M059J (cell line): ENCODE data around the gene IGSF22. TPM values are rescaled to one million over a fixed set of nuclear protein-coding genes. Genes with fewer than 3 reads are reported as not detected.
A peak's percentile ranks its signal among the peaks of the same experiment; 100 is the strongest.

ENCODE experiments used
- DNase-seq: peaks from one replicate; pipeline ENCODE4 v3.0.0-alpha.2; 2012; ENCODE audit warnings: low read depth
- total RNA-seq: library from RNA; depleted of rRNA; stranded (reverse); fragments of >200 nt; shearing (Covaris generic); gene quantifications from 2 replicates; pipeline ENCODE4 v1.2.3, GENCODE V29; 2014

IGSF22 gene
- total RNA-seq, 1 experiment from 2014 or later: not detected

- no peak for DNase-seq
Observed at GRCh38 chr11:18713646-18714442, 12.1 kb downstream of the IGSF22 start.

GRCh38 chr11:18710545-18710944 is 15.4 kb downstream of the IGSF22 start:
- DNase-seq: no peak

- no peak for DNase-seq
Observed at GRCh38 chr11:18709414-18709813, 16.6 kb downstream of the IGSF22 start.

GRCh38 chr11:18707811-18708340 is 18.1 kb downstream of the IGSF22 start:
- no peak for DNase-seq

GRCh38 chr11:18706330-18707243 is 19.4 kb downstream of the IGSF22 start:
- no peak for DNase-seq

- DNase-seq: no peak
Observed at GRCh38 chr11:18705651-18706281, 20.2 kb downstream of the IGSF22 start.

GRCh38 chr11:18704698-18705097 is 21.3 kb downstream of the IGSF22 start:
- no peak for DNase-seq

- no peak for DNase-seq
Observed at GRCh38 chr11:18704045-18704645, 21.8 kb downstream of the IGSF22 start.

- no peak for DNase-seq
Observed at GRCh38 chr11:18703001-18703763, 22.8 kb downstream of the IGSF22 start.

- no peak for DNase-seq
Observed at GRCh38 chr11:18701614-18702216, 24.3 kb downstream of the IGSF22 start.

- DNase-seq: no peak
Observed at GRCh38 chr11:18700872-18701271, 25.1 kb downstream of the IGSF22 start.

GRCh38 chr11:18700375-18700774 is 25.6 kb downstream of the IGSF22 start:
- DNase-seq: peak; percentile 51

GRCh38 chr11:18699848-18700261 is 26.1 kb downstream of the IGSF22 start:
- no peak for DNase-seq

- no peak for DNase-seq
Observed at GRCh38 chr11:18699269-18699596, 26.8 kb downstream of the IGSF22 start.

GRCh38 chr11:18698341-18699268 is 27.4 kb downstream of the IGSF22 start, which contains the start of gene TMEM86A:
TMEM86A (plus strand) TSS chr11:18698779; CDS start chr11:18698887, 108 bp downstream.
- DNase-seq: peak; percentile 81

- no peak for DNase-seq
Observed at GRCh38 chr11:18697576-18697975, 28.4 kb downstream of the IGSF22 start.

- DNase-seq: peak; percentile 66
Observed at GRCh38 chr11:18696638-18697225, 29.3 kb downstream of the IGSF22 start.

GRCh38 chr11:18692941-18693760 is 32.8 kb downstream of the IGSF22 start:
- peak; percentile 31 for DNase-seq
